Measurements from ENCODE around the gene C6orf89.
A peak's percentile ranks its signal among the peaks of the same experiment; 100 is the strongest.
"Not testable (repeated sequence)": the region's sequence is repeated elsewhere in the genome, so short reads cannot be mapped to it uniquely, and the experiment has no call there.

The C6orf89 gene

GRCh38 chr6:36925809-36926208 lies 40.1 kb downstream of the C6orf89 start:
- no peak for DNase-seq

- DNase-seq, result no peak
These were observed 41.2 kb downstream of the C6orf89 start for GRCh38 chr6:36926708-36927513.

GRCh38 chr6:36927691-36928546 lies 42.2 kb downstream of the C6orf89 start:
- DNase-seq, result no peak

- no peak for DNase-seq
These were observed 42.8 kb downstream of the C6orf89 start for GRCh38 chr6:36928547-36928918.

GRCh38 chr6:36929152-36929551 lies 43.4 kb downstream of the C6orf89 start:
- DNase-seq, result no peak

- no peak for DNase-seq
These were observed 43.9 kb downstream of the C6orf89 start for GRCh38 chr6:36929607-36930006.

- DNase-seq, result no peak
These were observed 44.7 kb downstream of the C6orf89 start for GRCh38 chr6:36930483-36930882.

- no peak for DNase-seq
These were observed 47.4 kb downstream of the C6orf89 start for GRCh38 chr6:36933102-36933501.

GRCh38 chr6:36933519-36933918 lies 47.8 kb downstream of the C6orf89 start:
- no peak for DNase-seq

GRCh38 chr6:36934901-36935300 lies 49.1 kb downstream of the C6orf89 start:
- DNase-seq, result no peak

GRCh38 chr6:36936824-36937223 lies 51.1 kb downstream of the C6orf89 start:
- no peak for DNase-seq

- no peak for DNase-seq
These were observed 52.1 kb downstream of the C6orf89 start for GRCh38 chr6:36937896-36938295.

GRCh38 chr6:36938536-36938935 lies 52.8 kb downstream of the C6orf89 start:
- no peak for DNase-seq

GRCh38 chr6:36939005-36939404 lies 53.3 kb downstream of the C6orf89 start:
- not testable (repeated sequence) for DNase-seq

- no peak for DNase-seq
These were observed 54.3 kb downstream of the C6orf89 start for GRCh38 chr6:36940027-36940426.

- not testable (repeated sequence) for DNase-seq
These were observed 55.8 kb downstream of the C6orf89 start for GRCh38 chr6:36941561-36941960.

- not testable (repeated sequence) for DNase-seq
These were observed 56.6 kb downstream of the C6orf89 start for GRCh38 chr6:36942329-36942728.

- DNase-seq, result no peak
These were observed 58.9 kb downstream of the C6orf89 start for GRCh38 chr6:36944650-36945049.

GRCh38 chr6:36945301-36945700 lies 59.5 kb downstream of the C6orf89 start:
- DNase-seq, result no peak

GRCh38 chr6:36946526-36946925 lies 60.8 kb downstream of the C6orf89 start:
- DNase-seq, result no peak

GRCh38 chr6:36947570-36948351 lies 62.0 kb downstream of the C6orf89 start:
- DNase-seq, result peak; percentile 16

GRCh38 chr6:36949076-36949475 lies 63.3 kb downstream of the C6orf89 start:
- DNase-seq, result not testable (repeated sequence)

GRCh38 chr6:36949636-36950035 lies 63.9 kb downstream of the C6orf89 start:
- no peak for DNase-seq
